ENCODE data around the gene ZNF587.
"Not testable (repeated sequence)": the region's sequence is repeated elsewhere in the genome, so short reads cannot be mapped to it uniquely, and the experiment has no call there.

The ZNF587 gene

DNA sequence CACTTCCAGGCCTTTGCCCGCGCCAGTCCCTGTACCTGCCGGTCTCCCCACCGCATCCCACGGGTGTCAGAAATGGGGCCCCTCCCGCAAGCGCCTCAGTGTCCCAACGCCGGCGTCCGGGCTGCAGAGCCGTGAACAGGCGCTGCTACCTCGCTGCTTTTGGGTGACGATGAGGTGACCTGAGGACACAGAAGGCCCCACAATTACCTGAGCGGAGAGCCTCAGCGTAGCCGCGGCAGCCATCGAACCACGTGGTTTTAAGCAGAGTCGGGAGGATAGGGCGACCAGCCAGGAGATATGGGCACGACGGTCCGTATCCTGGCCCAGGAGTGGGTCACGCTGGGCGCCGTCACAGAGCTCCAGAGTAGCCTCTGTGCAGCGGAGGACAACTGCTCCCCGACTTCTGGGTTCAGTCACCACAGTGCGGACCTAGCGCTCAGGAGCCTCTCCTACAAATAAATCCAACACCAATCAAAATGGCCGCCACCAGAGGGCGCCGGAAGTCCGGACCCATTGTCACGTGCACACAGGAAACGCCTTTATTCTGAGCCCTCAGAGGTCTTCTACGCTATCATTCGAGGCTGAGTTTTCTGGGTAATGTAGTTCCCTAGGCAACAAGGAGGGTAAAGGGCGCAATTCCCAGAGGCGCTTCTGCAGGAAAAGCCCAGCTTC, 39.0 kb downstream of the ZNF587 start, which contains the start of gene ZNF814:
TSS of gene ZNF814 (minus strand) at position 478 of the 672 bp plus-strand sequence. CDS start at position 243, 235 bp downstream.
- DNase-seq = peak; percentile 77

DNA sequence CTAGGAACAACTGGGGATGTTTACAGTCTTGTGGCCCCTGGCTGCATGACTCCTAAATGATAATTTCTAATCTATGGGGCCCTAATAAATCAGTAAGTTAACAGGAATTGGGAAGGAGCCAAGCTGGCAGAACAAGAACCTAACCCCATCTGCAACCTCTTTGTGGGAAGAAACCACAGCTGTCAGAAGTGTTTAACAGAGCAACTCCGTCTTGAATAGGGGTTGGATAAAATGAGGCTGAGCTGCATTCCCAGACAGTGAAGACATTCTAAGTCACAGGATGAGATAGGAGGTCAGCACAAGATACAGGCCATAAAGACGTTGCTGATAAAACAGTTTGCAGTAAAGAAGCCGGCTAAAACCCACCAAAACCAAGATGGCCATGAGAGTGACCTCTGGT, 41.0 kb downstream of the ZNF587 start:
- DNase-seq = not testable (repeated sequence)

DNA sequence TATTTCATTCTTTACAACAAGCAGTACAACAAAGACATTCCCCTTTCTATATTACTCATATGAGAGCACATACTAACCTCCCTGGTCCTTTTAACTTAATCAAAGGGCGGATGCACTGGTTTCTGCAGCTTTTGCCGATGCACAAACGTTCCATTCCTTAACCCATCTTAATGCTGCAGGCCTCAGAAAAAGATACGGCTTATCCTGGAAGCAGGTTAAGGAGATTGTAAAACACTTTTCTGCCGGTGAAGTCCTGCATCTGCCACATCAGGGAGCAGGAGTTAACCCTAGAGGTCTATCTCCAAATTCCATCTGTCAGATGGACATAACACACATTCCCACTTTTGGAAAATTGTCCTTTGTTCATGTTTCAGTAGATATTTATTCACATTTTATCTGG, 50.7 kb downstream of the ZNF587 start:
- no peak for DNase-seq

DNA sequence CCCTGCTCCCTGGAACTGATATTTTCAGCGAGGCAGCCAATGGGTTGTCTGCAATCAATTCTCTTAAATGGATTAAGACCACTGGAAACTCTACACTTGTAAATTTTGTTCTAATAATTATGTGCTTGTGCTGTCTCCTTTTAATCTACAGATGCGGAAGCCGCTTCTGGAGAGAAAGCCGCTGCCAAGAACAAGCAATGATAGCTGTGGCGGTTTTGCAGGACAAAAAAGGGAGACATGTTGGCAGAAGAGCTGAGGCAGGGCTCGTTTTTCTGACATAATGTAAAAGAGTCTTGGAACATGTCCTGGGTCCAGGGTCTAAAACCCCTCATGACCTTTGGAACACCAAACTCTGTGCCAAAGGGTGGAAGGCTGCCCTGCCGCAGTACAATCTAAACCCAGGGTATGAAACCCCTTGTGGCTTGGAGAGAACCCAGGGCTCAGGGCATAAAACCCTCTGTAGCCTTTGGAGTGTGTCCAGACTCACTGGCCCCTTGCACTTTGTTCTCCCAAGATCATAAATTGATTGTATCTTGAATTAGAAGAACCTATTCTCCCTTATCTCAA, 54.0 kb downstream of the ZNF587 start:
- no peak for DNase-seq

DNA sequence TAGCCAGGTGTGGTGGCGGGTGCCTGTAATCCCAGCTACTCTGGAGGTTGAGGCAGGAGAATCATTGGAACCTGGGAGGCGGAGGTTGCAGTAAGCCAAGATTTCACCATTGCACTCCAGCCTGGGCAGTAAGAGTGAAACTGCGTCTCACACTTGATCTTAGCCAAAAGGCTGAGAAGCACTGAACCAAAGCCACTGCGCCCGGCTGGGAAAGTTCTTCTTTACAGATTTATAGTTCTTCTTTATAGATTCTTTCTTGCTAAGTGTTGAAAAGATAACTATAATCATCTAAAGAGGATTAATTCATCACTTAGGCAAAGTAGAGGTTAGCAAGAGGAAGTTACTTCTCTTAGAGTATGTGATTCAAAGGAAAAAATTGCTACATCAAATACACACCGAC, 55.6 kb downstream of the ZNF587 start:
- no peak for DNase-seq

DNA sequence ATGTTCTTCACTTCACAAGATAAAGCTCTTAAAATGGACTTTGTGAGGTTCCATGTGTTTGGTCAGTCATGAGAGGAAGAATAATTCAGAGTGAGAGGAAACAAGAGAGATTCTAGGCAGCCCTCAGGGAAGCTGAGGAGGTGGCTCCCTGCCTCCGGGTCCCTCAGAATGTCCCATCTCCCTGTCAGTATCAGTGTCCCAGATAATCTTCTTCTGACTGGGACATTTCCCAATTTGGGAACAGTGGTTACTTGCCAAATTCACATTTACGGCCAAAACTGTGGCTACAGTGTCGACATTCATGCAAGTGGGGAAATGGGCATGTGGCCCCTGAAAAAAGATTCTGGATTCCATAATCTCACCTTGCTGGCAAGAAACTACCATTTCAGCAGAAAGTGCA, 57.7 kb downstream of the ZNF587 start:
- no peak for DNase-seq

DNA sequence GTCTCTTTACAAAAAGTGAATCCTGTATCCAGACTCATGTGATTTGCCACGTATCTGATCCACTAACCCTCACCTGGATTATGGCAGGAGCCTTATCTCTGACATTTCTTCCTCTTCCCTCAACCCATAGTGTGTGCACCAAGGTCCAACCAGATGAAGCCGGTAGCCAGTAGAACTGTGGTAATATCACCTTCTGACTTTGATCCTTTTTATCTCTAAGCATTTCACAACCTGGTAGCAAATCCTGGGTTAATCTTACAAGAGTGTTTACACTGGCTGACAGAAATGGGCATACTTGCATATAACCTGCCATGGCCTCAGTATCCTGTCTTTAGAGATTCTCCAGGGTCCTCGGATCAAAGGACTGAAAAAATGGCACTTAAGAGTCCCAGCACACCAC, 64.9 kb downstream of the ZNF587 start:
- DNase-seq = no peak
